ENCODE results near the gene MSX1. TPM values are rescaled to one million over a fixed set of nuclear protein-coding genes. Genes with fewer than 3 reads are reported as not detected.
A peak's percentile ranks its signal among the peaks of the same experiment; 100 is the strongest.

MSX1 gene
- total RNA-seq, 1 experiment from 2014 or later = not detected

GRCh38 chr4:4901877-4902276 is 42.4 kb downstream of the MSX1 start:
- Histone ChIP-seq H3K27me3 (ENCODE audit: insufficient read depth, low read length) (no peaks in the 10 kb centered on the region), H2BK5ac (ENCODE audit: insufficient read length, low read length) (no peak overlapping the region), H4K20me1 (ENCODE audit: control insufficient read depth, insufficient read depth, insufficient read length) (no peaks in the 10 kb centered on the region), H3T11ph (ENCODE audit: low read length) (no peak overlapping the region), H2AK5ac (ENCODE audit: insufficient read length, low read length) (no peak overlapping the region), H2AFZ (ENCODE audit: low read length) (no peak overlapping the region), H4K8ac (replicated peaks; ENCODE audit: insufficient read length, low read depth, low read length) (no peak overlapping the region), H2BK120ac (ENCODE audit: low read depth, low read length, poor library complexity, severe bottlenecking) (no peak overlapping the region), H4K5ac (ENCODE audit: insufficient read length, low read depth, low read length) (no peak overlapping the region), H3K4ac (ENCODE audit: low read depth, low read length) (no peak overlapping the region), H3K4me1 (ENCODE audit: insufficient read depth, low read length) (no peaks in the 10 kb centered on the region), H3K79me2 (ENCODE audit: insufficient read depth, low read length) (no peaks in the 10 kb centered on the region), H2BK15ac (ENCODE audit: low read depth, low read length) (no peak overlapping the region), H3K23ac (ENCODE audit: insufficient read length, low read depth, low read length) (no peak overlapping the region), H2BK20ac (ENCODE audit: low read depth, low read length, poor library complexity, severe bottlenecking) (no peak overlapping the region), H3K9ac (ENCODE audit: extremely low read depth, insufficient read length, low read length) (no peak overlapping the region), H3K4me2 (ENCODE audit: insufficient read depth, insufficient read length, low read length) (no peak overlapping the region), H3K56ac (ENCODE audit: insufficient read length, low read depth, low read length) (no peak overlapping the region), H3K9me3 (ENCODE audit: control insufficient read depth, low read depth, low read length) (no peaks in the 10 kb centered on the region), H4K91ac (ENCODE audit: insufficient read length, low read depth, low read length) (no peak overlapping the region), H3K27ac (ENCODE audit: insufficient read length, low read depth, low read length) (no peak overlapping the region), H3K14ac (ENCODE audit: insufficient read depth, low read length) (no peak overlapping the region), H3K23me2 (ENCODE audit: insufficient read length, low read depth, low read length, poor library complexity, severe bottlenecking) (no peaks in the 10 kb centered on the region), H2BK12ac (ENCODE audit: insufficient read length, low read depth, low read length) (no peak overlapping the region), H3K79me1 (ENCODE audit: insufficient read depth, low read depth, low read length, poor library complexity, severe bottlenecking) (no peaks in the 10 kb centered on the region), H3K18ac (ENCODE audit: insufficient read length, low read depth, low read length) (no peak overlapping the region)
- TF ChIP-seq CTCF (conservative IDR thresholded peaks at IDR 0.05) = peak; percentile 68
- Mint-ChIP-seq H3K9me3 (no peaks in the 10 kb centered on the region; a peak in 1 of 5 replicates), H3K4me3 (no peak overlapping the region), H3K36me3 (ENCODE audit: insufficient read depth in 1 of 3, low read depth in 3 of 3) (no peaks in the 10 kb centered on the region), H3K4me1 (no peaks in the 10 kb centered on the region), H3K27me3 (ENCODE audit: low read depth) (peaks cover 67% of the 10 kb centered on the region), H3K27ac (peak overlapping the region in 1 of 3 experiments; percentile 23; a peak in 1 of 7 replicates)
- peak; percentile 41 for DNase-seq
- WGBS (ENCODE audit: extremely low coverage, insufficient read length, low lambda C conversion rate) = no CpG with 5 or more reads among the region's 2 CpGs

All from H9 (cell line).